ENCODE data around the gene MLPH. TPM values are rescaled to one million over a fixed set of nuclear protein-coding genes. Genes with fewer than 3 reads are reported as not detected.

The MLPH gene
- polyA plus RNA-seq, 1 of the 3 experiments (the other 2 are of a cell fraction) = 93.6 TPM

DNA sequence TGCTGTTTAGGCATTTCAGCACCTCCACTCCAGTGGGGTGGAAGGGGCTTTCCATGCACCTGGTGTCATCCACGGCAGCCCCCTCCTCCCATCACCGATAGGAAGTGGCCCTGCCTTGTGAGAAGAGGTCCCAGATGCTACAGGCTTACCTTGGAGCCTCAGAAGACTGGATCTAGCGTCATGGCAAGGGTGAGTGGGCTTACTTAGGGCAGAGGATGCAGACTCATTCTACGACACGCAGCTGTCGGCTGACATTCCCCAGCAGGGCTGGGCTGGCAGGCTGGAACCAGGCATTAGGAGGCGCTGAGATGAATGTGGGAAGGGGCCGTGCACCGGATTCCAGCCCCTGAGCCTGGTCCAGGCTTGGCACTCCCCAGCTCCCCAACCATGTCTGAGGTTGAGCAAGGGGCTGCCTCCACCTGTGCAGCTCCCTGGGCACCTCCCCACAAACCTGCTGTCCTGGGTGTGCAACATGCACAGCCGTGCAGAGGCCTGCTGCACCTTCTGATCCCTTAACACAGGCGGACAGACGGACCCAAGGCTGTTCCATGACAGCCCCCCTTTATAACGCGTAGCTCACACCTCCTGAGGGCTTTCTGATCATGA is 77.6 kb downstream of the MLPH start (continued):
- TF ChIP-seq, protein P1, sequence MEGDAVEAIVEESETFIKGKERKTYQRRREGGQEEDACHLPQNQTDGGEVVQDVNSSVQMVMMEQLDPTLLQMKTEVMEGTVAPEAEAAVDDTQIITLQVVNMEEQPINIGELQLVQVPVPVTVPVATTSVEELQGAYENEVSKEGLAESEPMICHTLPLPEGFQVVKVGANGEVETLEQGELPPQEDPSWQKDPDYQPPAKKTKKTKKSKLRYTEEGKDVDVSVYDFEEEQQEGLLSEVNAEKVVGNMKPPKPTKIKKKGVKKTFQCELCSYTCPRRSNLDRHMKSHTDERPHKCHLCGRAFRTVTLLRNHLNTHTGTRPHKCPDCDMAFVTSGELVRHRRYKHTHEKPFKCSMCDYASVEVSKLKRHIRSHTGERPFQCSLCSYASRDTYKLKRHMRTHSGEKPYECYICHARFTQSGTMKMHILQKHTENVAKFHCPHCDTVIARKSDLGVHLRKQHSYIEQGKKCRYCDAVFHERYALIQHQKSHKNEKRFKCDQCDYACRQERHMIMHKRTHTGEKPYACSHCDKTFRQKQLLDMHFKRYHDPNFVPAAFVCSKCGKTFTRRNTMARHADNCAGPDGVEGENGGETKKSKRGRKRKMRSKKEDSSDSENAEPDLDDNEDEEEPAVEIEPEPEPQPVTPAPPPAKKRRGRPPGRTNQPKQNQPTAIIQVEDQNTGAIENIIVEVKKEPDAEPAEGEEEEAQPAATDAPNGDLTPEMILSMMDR (IDR thresholded peaks at IDR 0.05) = no peak
- TF ChIP-seq RXRA (IDR thresholded peaks at IDR 0.05; ENCODE audit: borderline replicate concordance, low read depth) (no peak), IRF3 (IDR thresholded peaks at IDR 0.05; ENCODE audit: low read depth, low read length) (no peak), RAD21 (IDR thresholded peaks at IDR 0.05; ENCODE audit: low read length) (no peak), FOXM1 (IDR thresholded peaks at IDR 0.05; ENCODE audit: low read depth) (no peak), MXI1 (IDR thresholded peaks at IDR 0.05; ENCODE audit: low read depth, low read length) (no peak), ELF1 (IDR thresholded peaks at IDR 0.05) (no peak), GATA2 (CRISPR knock-in tag; IDR thresholded peaks at IDR 0.05) (no peak), REST (IDR thresholded peaks at IDR 0.05; ENCODE audit: low read depth, low read length) (no peak), USF2 (IDR thresholded peaks at IDR 0.05; ENCODE audit: borderline replicate concordance, low read depth, low read length) (no peak)

DNA sequence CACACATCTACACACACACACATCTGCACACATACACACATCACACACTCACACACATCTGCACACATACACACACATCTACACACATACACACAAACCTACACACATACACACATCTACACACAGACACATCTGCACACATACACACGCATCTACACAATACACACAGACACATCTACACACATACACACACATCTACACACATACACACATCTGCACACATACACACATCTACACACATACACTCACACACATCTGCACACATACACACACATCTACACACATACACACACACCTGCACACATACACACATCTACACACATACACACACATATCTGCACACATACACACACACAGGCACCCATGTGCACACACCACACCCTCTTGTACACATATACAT is 78.9 kb downstream of the MLPH start:
- Histone ChIP-seq H3K27ac (ENCODE audit: low read depth in 2 of 2, low read length in 1 of 2) (no peak overlapping the region), H3K4me3 (ENCODE audit: low read depth in 2 of 2, low read length in 1 of 2) (no peak overlapping the region), H3K27me3 (ENCODE audit: insufficient read depth) (no peaks in the 10 kb centered on the region), H3K4me1 (ENCODE audit: control insufficient read depth in 1 of 2, insufficient read depth in 2 of 2, low read depth in 1 of 2, low read length in 1 of 2) (no peaks in the 10 kb centered on the region), H2AFZ (ENCODE audit: low read depth) (no peak overlapping the region), H4K20me1 (ENCODE audit: insufficient read depth) (no peaks in the 10 kb centered on the region), H3K36me3 (replicated peaks in 1 of 2; ENCODE audit: control insufficient read depth in 1 of 2, insufficient read depth in 2 of 2, low read length in 1 of 2) (no peaks in the 10 kb centered on the region), H3K79me2 (ENCODE audit: insufficient read depth) (no peaks in the 10 kb centered on the region), H3K9me3 (no peaks in the 10 kb centered on the region), H3K9ac (no peak overlapping the region), H3K9me2 (no peaks in the 10 kb centered on the region), H3F3A (replicated peaks; ENCODE audit: insufficient read depth) (no peaks in the 10 kb centered on the region), H3K4me2 (no peak overlapping the region)
- WGBS (ENCODE audit: low lambda C conversion rate) = 77% methylated on average over 1 of the region's 1 CpG
- DNase-seq = no peak
- ChIA-PET CTCF (interaction anchor here (3.6 kb wide), 1 partner anchor 53 kb away, joined by 14 read pairs; no protein-coding TSS in a partner anchor), POLR2A (no interaction called here)
- TF ChIP-seq TAF1 (IDR thresholded peaks at IDR 0.05; ENCODE audit: borderline replicate concordance, low read depth, low read length) (no peak), SMC3 (IDR thresholded peaks at IDR 0.05; ENCODE audit: low read depth, low read length) (no peak), ELF1 (IDR thresholded peaks at IDR 0.05) (no peak), FOXJ3 (CRISPR knock-in tag; IDR thresholded peaks at IDR 0.05) (no peak), RCOR1 (IDR thresholded peaks at IDR 0.05; ENCODE audit: low read length) (no peak), RAD21 (IDR thresholded peaks at IDR 0.05; ENCODE audit: low read length) (no peak), EP300 (IDR thresholded peaks at IDR 0.05; ENCODE audit: borderline replicate concordance in 1 of 2, low read depth in 1 of 2, low read length in 1 of 2) (no peak), POLR2AphosphoS5 (IDR thresholded peaks at IDR 0.05; ENCODE audit: low read depth, low read length) (no peak), RXRA (IDR thresholded peaks at IDR 0.05; ENCODE audit: borderline replicate concordance, low read depth) (no peak), REST (IDR thresholded peaks at IDR 0.05; ENCODE audit: low read depth, low read length) (no peak)
- TF ChIP-seq, protein P2, sequence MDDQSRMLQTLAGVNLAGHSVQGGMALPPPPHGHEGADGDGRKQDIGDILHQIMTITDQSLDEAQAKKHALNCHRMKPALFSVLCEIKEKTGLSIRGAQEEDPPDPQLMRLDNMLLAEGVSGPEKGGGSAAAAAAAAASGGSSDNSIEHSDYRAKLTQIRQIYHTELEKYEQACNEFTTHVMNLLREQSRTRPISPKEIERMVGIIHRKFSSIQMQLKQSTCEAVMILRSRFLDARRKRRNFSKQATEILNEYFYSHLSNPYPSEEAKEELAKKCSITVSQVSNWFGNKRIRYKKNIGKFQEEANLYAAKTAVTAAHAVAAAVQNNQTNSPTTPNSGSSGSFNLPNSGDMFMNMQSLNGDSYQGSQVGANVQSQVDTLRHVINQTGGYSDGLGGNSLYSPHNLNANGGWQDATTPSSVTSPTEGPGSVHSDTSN (IDR thresholded peaks at IDR 0.05) = no peak
